H1 (cell line): ENCODE measurements around the gene MINAR1. TPM values are rescaled to one million over a fixed set of nuclear protein-coding genes. Genes with fewer than 3 reads are reported as not detected.

Source experiments
- CTCF ChIA-PET: fragments of 300-600 bp; sonication (Branson Sonifier 250); formaldehyde crosslinking; loops from one replicate; lab custom pipeline; 2021; ENCODE audit not compliant: partially characterized antibody; lab: Charles Lee
- POLR2A ChIA-PET: fragments of 300-600 bp; sonication (Branson Sonifier 250); formaldehyde crosslinking; loops from one replicate; lab custom pipeline; 2021; ENCODE audit warnings: inconsistent platforms; ENCODE audit not compliant: partially characterized antibody; lab: Charles Lee
- DNase-seq, 2 experiments: peaks; one replicate each; pipeline versions ENCODE4 v3.0.0 to v3.0.0-alpha.2; 2010 to 2022; ENCODE audit warnings: low spot score in 2 of 2, low read depth in 1 of 2, mixed read lengths in 1 of 2
- FAIRE-seq: peaks from 2 replicates; lab custom pipeline; 2011; peaks lifted over from hg19 to GRCh38; lab: Jason Lieb, UNC
- H2AFZ ChIP-seq: 2 replicates; pipeline ENCODE4 v1.8.1; 2012; ENCODE audit warnings: low read length, inconsistent platforms
- H2AK5ac ChIP-seq: 2 replicates; pipeline ENCODE4 v1.6.1; 2013; ENCODE audit warnings: low read depth, low read length
- H2BK120ac ChIP-seq: replicated peaks from 2 replicates; pipeline ENCODE3; 2013; ENCODE audit warnings: low read depth, low read length, inconsistent platforms
- H2BK12ac ChIP-seq: 2 replicates; pipeline ENCODE4 v1.6.1; 2013; ENCODE audit warnings: low read depth, low read length
- H2BK15ac ChIP-seq: 2 replicates; pipeline ENCODE4 v1.6.1; 2013; ENCODE audit warnings: low read length
- H2BK20ac ChIP-seq: 2 replicates; pipeline ENCODE4 v1.6.1; 2013; ENCODE audit warnings: low read length
- H2BK5ac ChIP-seq: 2 replicates; pipeline ENCODE4 v1.6.1; 2013; ENCODE audit warnings: low read depth, low read length
- H3K14ac ChIP-seq: 2 replicates; pipeline ENCODE4 v1.6.1; 2013; ENCODE audit warnings: inconsistent platforms; ENCODE audit not compliant: insufficient read length
- H3K18ac ChIP-seq: 2 replicates; pipeline ENCODE4 v1.6.1; 2013; ENCODE audit warnings: low read length; ENCODE audit errors: extremely low read depth
- H3K23ac ChIP-seq: 2 replicates; pipeline ENCODE4 v1.6.1; 2013; ENCODE audit warnings: inconsistent platforms; ENCODE audit not compliant: insufficient read length
- H3K23me2 ChIP-seq: 2 replicates; pipeline ENCODE4 v1.6.1; 2013; ENCODE audit warnings: low read depth, low read length
- H3K27ac ChIP-seq: 2 replicates; pipeline ENCODE4 v1.6.1; 2011; ENCODE audit warnings: low read depth, low read length, inconsistent platforms
- H3K27me3 ChIP-seq, 4 experiments: replicated peaks in 1 of 4; 1 replicate in 1 of 4; 2 replicates in 3 of 4; pipeline versions ENCODE4 v1.6.1 to v1.8.1; 2011 to 2013; ENCODE audit warnings: low read length in 3 of 4, mild to moderate bottlenecking in 3 of 4, inconsistent platforms in 2 of 4, mixed read lengths in 2 of 4, moderate library complexity in 1 of 4; ENCODE audit not compliant: control insufficient read depth in 3 of 4, insufficient read depth in 3 of 4; ENCODE audit errors: extremely low read depth in 1 of 4
- H3K36me3 ChIP-seq, 4 experiments: 2 replicates each; pipeline versions ENCODE4 v1.6.1 to v1.8.1; 2011 to 2013; ENCODE audit warnings: mild to moderate bottlenecking in 4 of 4, low read length in 3 of 4, moderate library complexity in 2 of 4, control low read depth in 1 of 4, inconsistent platforms in 1 of 4; ENCODE audit not compliant: insufficient read depth in 4 of 4, control insufficient read depth in 2 of 4
- H3K4ac ChIP-seq: replicated peaks from 2 replicates; pipeline ENCODE3; 2013; ENCODE audit warnings: low read length, low read depth, mixed read lengths, inconsistent platforms; ENCODE audit not compliant: insufficient read length
- H3K4me1 ChIP-seq, 4 experiments: replicated peaks in 1 of 4; 1 replicate in 1 of 4; 2 replicates in 3 of 4; pipeline versions ENCODE4 v1.6.1 to v1.8.1; 2011 to 2013; ENCODE audit warnings: low read length in 3 of 4, inconsistent platforms in 2 of 4, mixed read lengths in 1 of 4; ENCODE audit not compliant: insufficient read depth in 4 of 4, control insufficient read depth in 3 of 4
- H3K4me2 ChIP-seq, 2 experiments: 2 replicates each; pipeline versions ENCODE4 v1.6.1 to v1.8.1; 2011 to 2013; ENCODE audit warnings: low read depth in 2 of 2, low read length in 2 of 2, control low read depth in 1 of 2, inconsistent platforms in 1 of 2, mild to moderate bottlenecking in 1 of 2; ENCODE audit not compliant: insufficient read depth in 1 of 2
- H3K4me3 ChIP-seq, 4 experiments: fragments of 200-600, 300-600 bp in 1 of 4; sonication (generic), shearing (Covaris generic), sonication (Bioruptor Twin) in 1 of 4; 2 replicates each; pipeline versions ENCODE4 v1.5.1 to v1.8.1; 2011 to 2016; ENCODE audit warnings: low read length in 4 of 4, low read depth in 3 of 4, control low read depth in 2 of 4, inconsistent platforms in 2 of 4, mild to moderate bottlenecking in 2 of 4, mixed read lengths in 1 of 4, moderate library complexity in 1 of 4; ENCODE audit not compliant: insufficient read depth in 2 of 4; ENCODE audit errors: extremely low read depth in 1 of 4
- H3K56ac ChIP-seq: replicated peaks from 2 replicates; pipeline ENCODE3; 2013; ENCODE audit warnings: low read depth, mild to moderate bottlenecking, mixed read lengths, low read length, inconsistent platforms; ENCODE audit not compliant: insufficient read length
- H3K79me1 ChIP-seq: 2 replicates; pipeline ENCODE4 v1.6.1; 2013; ENCODE audit warnings: low read depth, low read length, control low read depth
- H3K79me2 ChIP-seq, 2 experiments: 2 replicates each; pipeline versions ENCODE4 v1.6.1 to v1.8.1; 2012 to 2013; ENCODE audit warnings: low read length in 2 of 2, mild to moderate bottlenecking in 2 of 2, inconsistent platforms in 1 of 2; ENCODE audit not compliant: insufficient read depth in 2 of 2, control insufficient read depth in 1 of 2
- H3K9ac ChIP-seq, 4 experiments: replicated peaks in 1 of 4; 1 replicate in 1 of 4; 2 replicates in 3 of 4; pipeline versions ENCODE4 v1.6.1 to v1.8.1; 2011 to 2013; ENCODE audit warnings: low read depth in 3 of 4, low read length in 3 of 4, control low read depth in 2 of 4, mild to moderate bottlenecking in 2 of 4, moderate library complexity in 2 of 4, inconsistent platforms in 1 of 4; ENCODE audit errors: extremely low read depth in 1 of 4
- H3K9me3 ChIP-seq, 2 experiments: 2 replicates each; pipeline versions ENCODE4 v1.6.1 to v1.8.1; 2012 to 2013; ENCODE audit warnings: mild to moderate bottlenecking in 2 of 2, moderate library complexity in 2 of 2, control low read depth in 1 of 2, inconsistent platforms in 1 of 2, low read depth in 1 of 2, low read length in 1 of 2, mixed read lengths in 1 of 2; ENCODE audit not compliant: insufficient read depth in 2 of 2
- H4K20me1 ChIP-seq, 2 experiments: replicated peaks in 1 of 2; 2 replicates each; pipeline versions ENCODE3 to v1.8.1; 2011 to 2013; ENCODE audit warnings: inconsistent platforms in 2 of 2, low read length in 2 of 2, mild to moderate bottlenecking in 1 of 2; ENCODE audit not compliant: insufficient read depth in 2 of 2, control insufficient read depth in 1 of 2
- H4K5ac ChIP-seq: 2 replicates; pipeline ENCODE4 v1.6.1; 2013; ENCODE audit warnings: low read length, low read depth, mixed read lengths, inconsistent platforms; ENCODE audit not compliant: insufficient read length
- H4K8ac ChIP-seq: 2 replicates; pipeline ENCODE4 v1.8.0; 2013; ENCODE audit warnings: mild to moderate bottlenecking, moderate library complexity, low read length, inconsistent platforms; ENCODE audit not compliant: insufficient read depth; ENCODE audit errors: extremely low read depth
- H4K91ac ChIP-seq: replicated peaks from 2 replicates; pipeline ENCODE3; 2013; ENCODE audit warnings: low read length, mixed read lengths, inconsistent platforms; ENCODE audit not compliant: insufficient read length
- BCL11A ChIP-seq, 2 experiments: IDR thresholded peaks; one replicate each; pipeline ENCODE4 v1.6.1; 2011; ENCODE audit warnings: low read depth in 2 of 2, low read length in 2 of 2, mild to moderate bottlenecking in 2 of 2
- BRCA1 ChIP-seq: IDR thresholded peaks from 2 replicates; pipeline ENCODE4 v1.6.1; 2012; ENCODE audit warnings: low read depth, low read length, improper control_type of control experiment
- CHD1 ChIP-seq: IDR thresholded peaks from 2 replicates; pipeline ENCODE4 v1.6.1; 2012; ENCODE audit warnings: low read depth, low read length, improper control_type of control experiment
- EZH2 ChIP-seq: fragments of 200-600 bp; sonication (generic); IDR thresholded peaks from 2 replicates; pipeline ENCODE4 v1.7.1; 2012; ENCODE audit warnings: low read depth, mild to moderate bottlenecking, moderate library complexity, low read length, inconsistent platforms; ENCODE audit not compliant: severe bottlenecking
- JUN ChIP-seq: IDR thresholded peaks from 2 replicates; pipeline ENCODE4 v1.6.1; 2011; ENCODE audit warnings: low read depth, mild to moderate bottlenecking, improper control_type of control experiment, low read length
- KDM5A ChIP-seq: fragments of 200-600 bp; IDR thresholded peaks from 2 replicates; pipeline ENCODE4 v1.7.1; 2012; ENCODE audit warnings: mild to moderate bottlenecking, low read length, inconsistent platforms, mixed read lengths
- MAFK ChIP-seq: IDR thresholded peaks from 2 replicates; pipeline ENCODE4 v1.6.1; 2012; ENCODE audit warnings: low read depth, mild to moderate bottlenecking, improper control_type of control experiment, low read length
- POLR2AphosphoS5 ChIP-seq: IDR thresholded peaks from 2 replicates; pipeline ENCODE4 v1.6.1; 2011; ENCODE audit warnings: low read depth, low read length
- RFX5 ChIP-seq: IDR thresholded peaks from 2 replicates; pipeline ENCODE4 v1.6.1; 2011; ENCODE audit warnings: low read depth, low read length, improper control_type of control experiment, borderline replicate concordance
- SIX5 ChIP-seq: IDR thresholded peaks from 2 replicates; pipeline ENCODE4 v1.6.1; 2011; ENCODE audit warnings: mild to moderate bottlenecking, low read depth, low read length
- SUZ12 ChIP-seq: fragments of 200-600 bp; sonication (generic); IDR thresholded peaks from 2 replicates; pipeline ENCODE4 v1.6.1; 2012; ENCODE audit warnings: mild to moderate bottlenecking, inconsistent platforms, low read length, moderate library complexity, mixed read lengths
- YY1 ChIP-seq: IDR thresholded peaks from 2 replicates; pipeline ENCODE4 v1.6.1; 2011; ENCODE audit warnings: low read depth, mild to moderate bottlenecking, low read length
- ZNF274 ChIP-seq: IDR thresholded peaks from 2 replicates; pipeline ENCODE4 v1.7.0; 2012; ENCODE audit warnings: low read length, borderline replicate concordance; ENCODE audit errors: extremely low read depth
- WGBS, 2 experiments: shearing (Covaris generic) in 1 of 2; methylation state at CpG; one replicate each; pipeline versions ENCODE4 v1.1.6 to v1.1.7; 2013 to 2015; ENCODE audit warnings: low lambda C conversion rate in 2 of 2, mixed read lengths in 2 of 2, inconsistent platforms in 1 of 2, low coverage in 1 of 2, missing lambda C conversion rate in 1 of 2; ENCODE audit not compliant: insufficient replicate concordance in 2 of 2, insufficient coverage in 1 of 2, insufficient read length in 1 of 2; ENCODE audit errors: extremely low coverage in 1 of 2, missing lambda C conversion rate in 1 of 2; 5-methylcytosine and 5-hydroxymethylcytosine counted together
- polyA plus RNA-seq, 7 experiments: library from polyadenylated mRNA; depleted of rRNA in 3 of 7; stranded (reverse) in 5 of 7; unstranded in 2 of 7; fragments of >200 nt in 5 of 7; fragments of 200-250 nt in 2 of 7; gene quantifications; 1 replicate in 5 of 7; 2 replicates in 1 of 7; 4 replicates in 1 of 7; pipeline versions ENCODE4 v1.2.1 to v1.2.3, GENCODE V29; 2011 to 2013; ENCODE audit warnings: missing spikeins in 2 of 7, mixed read lengths in 2 of 7
- total RNA-seq: library from RNA; stranded (reverse); fragmentation: NEBNext Ultra II Directional; extraction: Animal tissue kit (Norgen Biotek cat#: 25700); gene quantifications from 2 replicates; pipeline ENCODE4 v1.2.1, GENCODE V29; 2021
- TF ChIP-seq, protein P1 (sequence below): IDR thresholded peaks from 2 replicates; pipeline ENCODE4 v1.6.1; 2011; ENCODE audit warnings: low read depth, mild to moderate bottlenecking, low read length; ENCODE audit not compliant: insufficient read depth

Gene MINAR1
- total and polyA plus RNA-seq, 2 of the 8 experiments (the other 6 are each of a cell fraction or from before 2014, with no cell fraction given), result 0.17 to 0.67 TPM

DNA sequence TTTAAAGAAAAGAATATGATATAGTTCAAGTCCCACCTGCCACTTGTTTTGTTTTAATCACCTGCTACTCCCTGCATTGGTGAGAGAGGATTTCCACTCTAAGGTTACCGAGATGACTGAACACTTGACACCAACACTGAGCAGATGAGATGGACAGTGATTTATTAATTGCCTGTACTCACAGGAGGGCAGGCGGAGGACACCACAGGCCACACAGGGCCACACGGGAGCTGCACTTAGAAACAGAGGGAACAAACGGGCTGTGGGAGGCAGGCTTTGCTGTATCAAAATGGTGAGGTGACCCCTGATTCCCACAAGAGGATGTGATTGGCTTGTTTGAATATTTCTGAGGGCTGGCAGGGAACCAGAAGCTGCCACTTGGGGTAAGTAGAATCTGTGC lies 10.8 kb downstream of the MINAR1 start:
- H2BK12ac ChIP-seq, result no peak overlapping the region
- H2AFZ ChIP-seq, result peak overlapping the region; percentile 42; the same call in 1 of the 2 replicates
- no peak overlapping the region for H3K56ac ChIP-seq
- H4K20me1 ChIP-seq, result peaks cover 0 to 3% of the 10 kb centered on the region in 2 experiments
- H3K4me3 ChIP-seq, result no peak overlapping the region
- H3K79me1 ChIP-seq, result no peaks in the 10 kb centered on the region; the same call in 1 of the 2 replicates
- H3K27me3 ChIP-seq, result peaks cover 0 to 2% (median 0%) of the 10 kb centered on the region in 4 experiments; a peak in 1 of 7 replicates
- H2BK20ac ChIP-seq, result no peak overlapping the region
- 0 out of 4 replicates have a peak, but pooled peaks cover 0 to 3% of the 10 kb centered on the region in 2 experiments for H3K9me3 ChIP-seq
- H4K5ac ChIP-seq, result no peak overlapping the region
- no peak overlapping the region for H4K8ac ChIP-seq
- no peak overlapping the region for H3K4me2 ChIP-seq
- no peak overlapping the region for H3K14ac ChIP-seq
- H3K18ac ChIP-seq, result no peak overlapping the region
- 0 out of 2 replicates have a peak overlapping the region, but pooled peaks have one; percentile 39 for H2AK5ac ChIP-seq
- no peak overlapping the region for H3K23ac ChIP-seq
- no peak overlapping the region for H4K91ac ChIP-seq
- H3K23me2 ChIP-seq, result peaks cover 10% of the 10 kb centered on the region; the same call in 1 of the 2 replicates
- no peaks in the 10 kb centered on the region for H3K36me3 ChIP-seq
- H3K4me1 ChIP-seq, result peaks cover 0 to 3% (median under 1%) of the 10 kb centered on the region in 4 experiments; a peak in 1 of 7 replicates
- H3K4ac ChIP-seq, result no peak overlapping the region
- POLR2A ChIA-PET, result no interaction called here
- no peak overlapping the region for H2BK5ac ChIP-seq
- H2BK15ac ChIP-seq, result no peak overlapping the region
- CTCF ChIA-PET, result interaction anchor here (0.9 to 1.6 kb wide), 6 partner anchors 8 to 103 kb away, joined by 3 to 4 read pairs (median 4); no protein-coding TSS in a partner anchor
- H3K79me2 ChIP-seq, result no peaks in the 10 kb centered on the region
- FAIRE-seq (no peak), DNase-seq (no peak)
- no peak overlapping the region for H2BK120ac ChIP-seq
- no peak overlapping the region for H3K9ac ChIP-seq
- WGBS, 2 experiments, result 79% methylated on average over 4 of the region's 4 CpGs; no CpG with 5 or more reads in 1 of the 2 experiments
- H3K27ac ChIP-seq, result no peak overlapping the region
- TF ChIP-seq BCL11A (IDR thresholded peaks at IDR 0.05; ENCODE audit: low read depth in 2 of 2, low read length in 2 of 2) (no peak), SUZ12 (no peak), KDM5A (no peak), RFX5 (no peak), EZH2 (no peak), JUN (no peak), BRCA1 (no peak), ZNF274 (no peak), SIX5 (no peak), CHD1 (no peak), POLR2AphosphoS5 (no peak), YY1 (no peak), MAFK (no peak)
- TF ChIP-seq, protein P1, sequence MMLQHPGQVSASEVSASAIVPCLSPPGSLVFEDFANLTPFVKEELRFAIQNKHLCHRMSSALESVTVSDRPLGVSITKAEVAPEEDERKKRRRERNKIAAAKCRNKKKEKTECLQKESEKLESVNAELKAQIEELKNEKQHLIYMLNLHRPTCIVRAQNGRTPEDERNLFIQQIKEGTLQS, result no peak
